ENCODE data around the gene NAPG. TPM values are rescaled to one million over a fixed set of nuclear protein-coding genes. Genes with fewer than 3 reads are reported as not detected.
"Not testable (repeated sequence)": the region's sequence is repeated elsewhere in the genome, so short reads cannot be mapped to it uniquely, and the experiment has no call there.

The NAPG gene
- total and polyA plus RNA-seq, 3 experiments from 2014 or later, result 10.1 to 29.6 (median 27.5) TPM

GRCh38 chr18:10537765-10538164 lies 11.9 kb downstream of the NAPG start:
- H3K9me3 Mint-ChIP-seq, result no peaks in the 10 kb centered on the region
- ChIA-PET POLR2A (interaction anchor here (0.9 kb wide), 1 partner anchor 11 kb away, joined by 3 read pairs; no protein-coding TSS in a partner anchor), CTCF (interaction anchor here (0.7 to 1.5 kb wide), 2 partner anchors 18 to 22 kb away, joined by 3 to 5 read pairs; no protein-coding TSS in a partner anchor)
- Histone ChIP-seq H3K9me3 (ENCODE audit: low read length) (no peaks in the 10 kb centered on the region), H3K27ac (ENCODE audit: low read depth, low read length) (no peak overlapping the region), H3K4me3 (ENCODE audit: low read length) (no peak overlapping the region), H3K36me3 (ENCODE audit: insufficient read depth, low read length) (peaks cover 21% of the 10 kb centered on the region), H3K4me1 (ENCODE audit: insufficient read depth, low read length) (no peaks in the 10 kb centered on the region), H3K27me3 (ENCODE audit: insufficient read depth, low read length, poor library complexity, severe bottlenecking) (no peaks in the 10 kb centered on the region)
- no peak overlapping the region for H3K4me3 Mint-ChIP-seq
- H3K4me1 Mint-ChIP-seq, result peaks cover 2 to 25% (median 16%) of the 10 kb centered on the region in 3 donors
- no peak for DNase-seq
- H3K27ac Mint-ChIP-seq, result no peak overlapping the region
- H3K36me3 Mint-ChIP-seq, result peaks cover 18 to 70% (median 34%) of the 10 kb centered on the region in 3 donors
- no peaks in the 10 kb centered on the region for H3K27me3 Mint-ChIP-seq

GRCh38 chr18:10539124-10539523 lies 13.3 kb downstream of the NAPG start:
- POLR2A ChIA-PET; H3K9me3 Mint-ChIP-seq; DNase-seq; H3K4me3 ChIP-seq (ENCODE audit: low read length); H3K4me3 Mint-ChIP-seq; CTCF ChIA-PET; H3K4me1 ChIP-seq (ENCODE audit: insufficient read depth, low read length); H3K9me3 ChIP-seq (ENCODE audit: low read length); H3K27ac ChIP-seq (ENCODE audit: low read depth, low read length); H3K27me3 ChIP-seq (ENCODE audit: insufficient read depth, low read length, poor library complexity, severe bottlenecking); H3K27me3 Mint-ChIP-seq: not testable (repeated sequence)
- H3K36me3 ChIP-seq (ENCODE audit: insufficient read depth, low read length), result peaks cover 30% of the 10 kb centered on the region
- peaks cover 18 to 72% (median 41%) of the 10 kb centered on the region in 3 donors for H3K36me3 Mint-ChIP-seq
- H3K4me1 Mint-ChIP-seq, result peaks cover 5 to 26% (median 16%) of the 10 kb centered on the region in 3 donors
- H3K27ac Mint-ChIP-seq, result peak overlapping the region in 1 of 8 donors; percentile 29

GRCh38 chr18:10543277-10543676 lies 17.4 kb downstream of the NAPG start:
- H3K36me3 ChIP-seq (ENCODE audit: insufficient read depth, low read length), result peaks cover 56% of the 10 kb centered on the region
- no peaks in the 10 kb centered on the region for H3K9me3 ChIP-seq (ENCODE audit: low read length)
- no peak overlapping the region for H3K4me3 ChIP-seq (ENCODE audit: low read length)
- no peak overlapping the region for H3K4me3 Mint-ChIP-seq
- peak overlapping the region in 2 of 8 donors; percentile 1 to 10 for H3K27ac Mint-ChIP-seq
- H3K4me1 Mint-ChIP-seq, result peaks cover 0 to 8% (median 4%) of the 10 kb centered on the region in 3 donors
- H3K27me3 ChIP-seq (ENCODE audit: insufficient read depth, low read length, poor library complexity, severe bottlenecking), result no peaks in the 10 kb centered on the region
- H3K4me1 ChIP-seq (ENCODE audit: insufficient read depth, low read length), result no peaks in the 10 kb centered on the region
- no peaks in the 10 kb centered on the region for H3K27me3 Mint-ChIP-seq
- POLR2A ChIA-PET, result no interaction called here
- H3K9me3 Mint-ChIP-seq, result no peaks in the 10 kb centered on the region
- CTCF ChIA-PET, result interaction anchor here (2.1 kb wide), 1 partner anchor 16 kb away, joined by 9 read pairs; no protein-coding TSS in a partner anchor
- no peak overlapping the region for H3K27ac ChIP-seq (ENCODE audit: low read depth, low read length)
- H3K36me3 Mint-ChIP-seq, result peaks cover 21 to 89% (median 38%) of the 10 kb centered on the region in 3 donors
- DNase-seq, result no peak

GRCh38 chr18:10544093-10544748 lies 18.4 kb downstream of the NAPG start:
- no peaks in the 10 kb centered on the region for H3K27me3 Mint-ChIP-seq
- ChIA-PET CTCF (interaction anchor here (2.1 kb wide), 1 partner anchor 15 kb away, joined by 9 read pairs; no protein-coding TSS in a partner anchor), POLR2A (no interaction called here)
- H3K36me3 Mint-ChIP-seq, result peaks cover 14 to 89% (median 33%) of the 10 kb centered on the region in 3 donors
- H3K9me3 ChIP-seq (ENCODE audit: low read length), result no peaks in the 10 kb centered on the region
- H3K27me3 ChIP-seq (ENCODE audit: insufficient read depth, low read length, poor library complexity, severe bottlenecking), result no peaks in the 10 kb centered on the region
- H3K27ac Mint-ChIP-seq, result peak overlapping the region in 1 of 8 donors; percentile 3
- no peak overlapping the region for H3K4me3 ChIP-seq (ENCODE audit: low read length)
- no peaks in the 10 kb centered on the region for H3K9me3 Mint-ChIP-seq
- no peak overlapping the region for H3K4me3 Mint-ChIP-seq
- peaks cover 65% of the 10 kb centered on the region for H3K36me3 ChIP-seq (ENCODE audit: insufficient read depth, low read length)
- no peak for DNase-seq
- H3K4me1 Mint-ChIP-seq, result peaks cover 0 to 8% (median 3%) of the 10 kb centered on the region in 3 donors
- no peak overlapping the region for H3K27ac ChIP-seq (ENCODE audit: low read depth, low read length)
- H3K4me1 ChIP-seq (ENCODE audit: insufficient read depth, low read length), result no peaks in the 10 kb centered on the region

- Mint-ChIP-seq H3K36me3 (peaks cover 13 to 89% (median 34%) of the 10 kb centered on the region in 3 donors), H3K4me3 (no peak overlapping the region), H3K27ac (no peak overlapping the region), H3K9me3 (no peaks in the 10 kb centered on the region), H3K27me3 (no peaks in the 10 kb centered on the region), H3K4me1 (peaks cover 0 to 5% (median 3%) of the 10 kb centered on the region in 3 donors)
- no peaks in the 10 kb centered on the region for H3K4me1 ChIP-seq (ENCODE audit: insufficient read depth, low read length)
- H3K27me3 ChIP-seq (ENCODE audit: insufficient read depth, low read length, poor library complexity, severe bottlenecking), result no peaks in the 10 kb centered on the region
- no peaks in the 10 kb centered on the region for H3K9me3 ChIP-seq (ENCODE audit: low read length)
- no peak for DNase-seq
- H3K27ac ChIP-seq (ENCODE audit: low read depth, low read length), result no peak overlapping the region
- ChIA-PET POLR2A (no interaction called here), CTCF (interaction anchor here (2.1 kb wide), 1 partner anchor 14 kb away, joined by 7 read pairs; no protein-coding TSS in a partner anchor)
- peaks cover 60% of the 10 kb centered on the region for H3K36me3 ChIP-seq (ENCODE audit: insufficient read depth, low read length)
- H3K4me3 ChIP-seq (ENCODE audit: low read length), result no peak overlapping the region
Measured at GRCh38 chr18:10546557-10547300, 20.9 kb downstream of the NAPG start.

- H3K9me3 ChIP-seq (ENCODE audit: low read length), result no peaks in the 10 kb centered on the region
- DNase-seq, result no peak
- Mint-ChIP-seq H3K36me3 (peaks cover 11 to 93% (median 44%) of the 10 kb centered on the region in 3 donors), H3K27ac (no peak overlapping the region), H3K4me3 (no peak overlapping the region), H3K27me3 (no peaks in the 10 kb centered on the region), H3K9me3 (no peaks in the 10 kb centered on the region), H3K4me1 (no peaks in the 10 kb centered on the region)
- POLR2A ChIA-PET, result no interaction called here
- peaks cover 42% of the 10 kb centered on the region for H3K36me3 ChIP-seq (ENCODE audit: insufficient read depth, low read length)
- H3K27me3 ChIP-seq (ENCODE audit: insufficient read depth, low read length, poor library complexity, severe bottlenecking), result no peaks in the 10 kb centered on the region
- no peak overlapping the region for H3K4me3 ChIP-seq (ENCODE audit: low read length)
- CTCF ChIA-PET, result no interaction called here
- no peak overlapping the region for H3K27ac ChIP-seq (ENCODE audit: low read depth, low read length)
- no peaks in the 10 kb centered on the region for H3K4me1 ChIP-seq (ENCODE audit: insufficient read depth, low read length)
Measured at GRCh38 chr18:10552226-10552625, 26.4 kb downstream of the NAPG start.

- H3K9me3 ChIP-seq (ENCODE audit: low read length); H3K27me3 Mint-ChIP-seq; H3K4me3 ChIP-seq (ENCODE audit: low read length); H3K27ac ChIP-seq (ENCODE audit: low read depth, low read length); POLR2A ChIA-PET; H3K4me1 ChIP-seq (ENCODE audit: insufficient read depth, low read length); DNase-seq; H3K9me3 Mint-ChIP-seq; H3K27me3 ChIP-seq (ENCODE audit: insufficient read depth, low read length, poor library complexity, severe bottlenecking); H3K4me3 Mint-ChIP-seq; CTCF ChIA-PET: not testable (repeated sequence)
- peaks cover 12 to 16% (median 13%) of the 10 kb centered on the region in 3 donors for H3K4me1 Mint-ChIP-seq
- peaks cover 17% of the 10 kb centered on the region for H3K36me3 ChIP-seq (ENCODE audit: insufficient read depth, low read length)
- H3K36me3 Mint-ChIP-seq, result peaks cover 5 to 60% (median 29%) of the 10 kb centered on the region in 3 donors
- H3K27ac Mint-ChIP-seq, result peak overlapping the region in 1 of 8 donors; percentile 38
Measured at GRCh38 chr18:10556251-10556650, 30.4 kb downstream of the NAPG start.

GRCh38 chr18:10557085-10557677 lies 31.4 kb downstream of the NAPG start:
- Histone ChIP-seq H3K27ac (ENCODE audit: low read depth, low read length) (no peak overlapping the region), H3K4me1 (ENCODE audit: insufficient read depth, low read length) (peaks cover 3% of the 10 kb centered on the region), H3K9me3 (ENCODE audit: low read length) (no peaks in the 10 kb centered on the region), H3K36me3 (ENCODE audit: insufficient read depth, low read length) (peaks cover 11% of the 10 kb centered on the region), H3K27me3 (ENCODE audit: insufficient read depth, low read length, poor library complexity, severe bottlenecking) (no peaks in the 10 kb centered on the region), H3K4me3 (ENCODE audit: low read length) (no peak overlapping the region)
- Mint-ChIP-seq H3K4me3 (no peak overlapping the region), H3K36me3 (peaks cover 0 to 51% (median 24%) of the 10 kb centered on the region in 3 donors), H3K27me3 (no peaks in the 10 kb centered on the region), H3K9me3 (no peaks in the 10 kb centered on the region), H3K27ac (no peak overlapping the region), H3K4me1 (peaks cover 12 to 16% (median 13%) of the 10 kb centered on the region in 3 donors)
- ChIA-PET CTCF (no interaction called here), POLR2A (no interaction called here)
- no peak for DNase-seq

All from CD8-positive, alpha-beta memory T cell (primary cell).